Epithelial cell of esophagus (primary cell): ENCODE data around the gene ZMIZ1.

Experiments used
- DNase-seq: peaks from one replicate; pipeline ENCODE4 v3.0.0; 2010; ENCODE audit warnings: low read depth
- H3K4me3 ChIP-seq: 2 replicates; pipeline ENCODE4 v1.5.1; 2011; ENCODE audit warnings: mild to moderate bottlenecking, low read length, control low read depth
- CTCF ChIP-seq: IDR thresholded peaks from 2 replicates; pipeline ENCODE4 v1.5.1; 2011; ENCODE audit warnings: low read depth, mild to moderate bottlenecking, low read length, control low read depth, inconsistent platforms; ENCODE audit not compliant: insufficient read depth; ENCODE audit errors: missing control alignments

ZMIZ1 gene

DNA sequence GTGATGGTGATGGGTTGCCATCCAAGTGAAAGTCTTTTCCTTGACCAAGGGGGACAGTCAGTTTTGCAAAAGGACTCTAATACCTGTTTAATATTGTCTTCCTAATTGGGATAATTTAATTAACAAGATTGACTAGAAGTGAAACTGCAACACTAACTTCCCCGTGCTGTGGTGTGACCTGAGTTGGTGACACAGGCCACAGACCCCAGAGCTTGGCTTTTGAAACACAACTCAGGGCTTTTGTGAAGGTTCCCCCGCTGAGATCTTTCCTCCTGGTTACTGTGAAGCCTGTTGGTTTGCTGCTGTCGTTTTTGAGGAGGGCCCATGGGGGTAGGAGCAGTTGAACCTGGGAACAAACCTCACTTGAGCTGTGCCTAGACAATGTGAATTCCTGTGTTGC lies 285.4 kb downstream of the ZMIZ1 start:
- TF ChIP-seq CTCF = no peak
- no peak for DNase-seq
- H3K4me3 ChIP-seq = no peak overlapping the region

GRCh38 chr10:79354615-79355014 lies 285.8 kb downstream of the ZMIZ1 start:
- no peak for DNase-seq
- TF ChIP-seq CTCF = no peak

GRCh38 chr10:79355420-79356017 lies 286.8 kb downstream of the ZMIZ1 start:
- H3K4me3 ChIP-seq = no peak overlapping the region
- no peak for TF ChIP-seq CTCF
- no peak for DNase-seq

More at GRCh38 chr10:79354615-79355014, 285.8 kb downstream of the ZMIZ1 start:
- H3K4me3 ChIP-seq = no peak overlapping the region

DNA sequence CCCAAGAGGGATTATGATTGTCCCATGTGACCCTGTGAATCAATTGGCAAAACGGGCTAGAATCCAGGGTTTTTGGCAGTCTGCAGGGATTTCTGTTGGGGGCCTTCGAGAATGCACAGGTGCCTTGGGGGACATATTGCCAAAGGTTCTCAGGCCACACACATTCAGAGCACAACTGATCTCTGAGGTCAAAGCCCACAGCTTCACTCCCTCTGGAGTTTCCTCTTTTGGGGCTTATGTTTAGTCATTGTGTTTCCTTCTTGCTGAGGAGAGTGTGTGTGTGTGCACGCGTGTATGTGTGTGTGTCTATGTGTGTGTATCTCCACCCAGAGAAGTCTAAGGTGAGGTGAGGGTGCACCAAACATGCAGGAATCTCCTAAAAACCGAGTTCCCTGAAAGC lies 287.3 kb downstream of the ZMIZ1 start:
- no peak for TF ChIP-seq CTCF
- H3K4me3 ChIP-seq = no peak overlapping the region
- DNase-seq = no peak

DNA sequence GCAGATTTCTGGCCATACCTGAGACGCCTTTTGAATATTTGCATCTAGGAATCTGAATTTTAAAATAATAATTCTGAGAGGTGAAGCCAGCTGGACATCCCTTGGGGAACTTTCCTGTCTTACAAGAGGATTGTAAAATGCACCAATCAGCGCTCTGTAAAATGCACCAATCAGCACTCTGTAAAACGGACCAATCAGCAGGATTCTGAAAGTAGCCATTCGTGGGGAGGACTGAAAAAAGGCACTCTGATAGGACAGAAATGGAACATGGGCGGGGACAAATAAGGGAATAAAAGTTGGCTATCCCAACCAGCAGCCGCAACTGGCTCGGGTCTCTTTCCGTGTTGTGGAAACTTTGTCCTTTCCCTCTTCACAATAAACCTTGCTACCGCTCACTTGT lies 288.4 kb downstream of the ZMIZ1 start:
- no peak overlapping the region for H3K4me3 ChIP-seq
- no peak for DNase-seq
- no peak for TF ChIP-seq CTCF

- DNase-seq = peak; percentile 47
- H3K4me3 ChIP-seq = no peak overlapping the region
- TF ChIP-seq CTCF = no peak
Observed at GRCh38 chr10:79358811-79359210, 290.0 kb downstream of the ZMIZ1 start.

DNA sequence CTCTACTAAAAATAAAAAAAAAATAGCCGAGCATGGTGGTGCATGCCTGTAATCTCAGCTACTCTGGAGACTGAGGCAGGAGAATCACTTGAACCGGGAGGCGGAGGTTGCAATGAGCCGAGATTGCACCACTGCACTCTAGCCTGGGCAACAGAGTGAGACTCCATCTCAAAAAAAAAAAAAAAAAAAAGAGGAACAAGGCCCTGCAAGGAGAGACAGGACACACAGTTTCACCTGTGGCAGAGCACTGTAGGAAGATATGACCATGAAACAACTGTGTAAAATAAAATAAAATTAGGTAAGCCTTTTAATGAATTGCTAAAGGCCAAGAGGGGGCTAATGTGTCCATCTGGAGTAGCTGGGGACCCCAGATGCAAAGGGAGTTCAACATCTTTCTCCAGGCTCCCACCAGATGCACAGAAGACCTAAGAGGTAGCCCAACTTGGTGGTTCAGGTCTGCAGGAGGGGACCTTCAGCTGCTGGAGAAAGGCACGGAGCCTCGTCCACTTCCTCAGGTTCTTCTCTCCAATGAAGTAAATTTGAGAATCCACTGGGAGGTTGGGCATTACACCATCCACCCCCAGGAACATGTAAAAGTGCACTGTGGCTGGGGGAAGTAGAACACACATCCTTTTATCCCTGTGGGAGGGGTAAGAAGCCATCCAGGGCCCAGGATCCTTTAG lies 291.2 kb downstream of the ZMIZ1 start:
- TF ChIP-seq CTCF = no peak
- no peak for DNase-seq
- H3K4me3 ChIP-seq = no peak overlapping the region
